ENCODE measurements around the gene PDLIM4. TPM values are rescaled to one million over a fixed set of nuclear protein-coding genes. Genes with fewer than 3 reads are reported as not detected.

The PDLIM4 gene
- polyA plus RNA-seq, 1 experiment, result 31.0 TPM

DNA sequence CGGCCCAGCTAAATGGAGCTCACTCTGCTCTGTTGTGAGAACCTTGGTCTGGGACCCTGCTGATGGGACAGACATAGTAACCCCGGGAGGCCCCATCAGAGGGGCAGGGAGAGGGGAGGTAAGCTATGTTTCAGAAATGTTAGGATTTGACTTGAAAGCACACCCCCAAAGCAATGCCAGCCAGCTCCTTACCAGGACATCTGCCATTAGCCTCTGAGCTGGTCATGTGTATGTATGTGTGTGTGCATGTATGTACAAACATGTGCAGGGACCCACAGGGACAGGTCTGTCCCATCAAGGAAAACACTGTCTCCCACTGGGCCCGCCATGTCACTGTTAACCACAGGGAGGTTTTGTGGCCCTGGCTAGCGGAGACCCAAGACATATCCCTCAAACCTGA lies 51.2 kb downstream of the PDLIM4 start:
- ChIA-PET POLR2A (interaction anchor here (0.6 kb wide), 1 partner anchor 16 kb away, joined by 6 read pairs; no protein-coding TSS in a partner anchor), CTCF (interaction anchor here (0.5 to 3.2 kb wide), 3 partner anchors 12 to 511 kb away, joined by 3 to 8 read pairs (median 4); no protein-coding TSS in a partner anchor)
- no peaks in the 10 kb centered on the region for H3K27me3 ChIP-seq (ENCODE audit: control insufficient read depth, insufficient read depth, low read length)

GRCh38 chr5:132309679-132310078 lies 52.2 kb downstream of the PDLIM4 start:
- Histone ChIP-seq H3K27me3 (ENCODE audit: control insufficient read depth, insufficient read depth, low read length) (no peaks in the 10 kb centered on the region), H3K4me3 (ENCODE audit: low read depth, low read length) (no peak overlapping the region), H3K36me3 (ENCODE audit: control insufficient read depth, insufficient read depth, low read length) (peaks cover 2% of the 10 kb centered on the region; the same call in 1 of the 2 replicates)
- CTCF ChIA-PET, result interaction anchor here (1.0 to 3.2 kb wide), 4 partner anchors 10 to 73 kb away, joined by 4 to 8 read pairs (median 6); no protein-coding TSS in a partner anchor
- POLR2A ChIA-PET, result no interaction called here
- no peak for DNase-seq (ENCODE audit: low read depth)
- TF ChIP-seq CTCF (IDR thresholded peaks at IDR 0.05; ENCODE audit: insufficient read depth, low read depth, low read length), result no peak

More for the DNA sequence above, 51.2 kb downstream of the PDLIM4 start:
- DNase-seq (ENCODE audit: low read depth), result no peak
- no peaks in the 10 kb centered on the region; the same call in 1 of the 2 replicates for H3K36me3 ChIP-seq (ENCODE audit: control insufficient read depth, insufficient read depth, low read length)
- TF ChIP-seq CTCF (IDR thresholded peaks at IDR 0.05; ENCODE audit: insufficient read depth, low read depth, low read length), result no peak
- H3K4me3 ChIP-seq (ENCODE audit: low read depth, low read length), result no peak overlapping the region

GRCh38 chr5:132310141-132310834 lies 52.8 kb downstream of the PDLIM4 start:
- peaks cover 2% of the 10 kb centered on the region; the same call in 1 of the 2 replicates for H3K36me3 ChIP-seq (ENCODE audit: control insufficient read depth, insufficient read depth, low read length)
- no peaks in the 10 kb centered on the region for H3K27me3 ChIP-seq (ENCODE audit: control insufficient read depth, insufficient read depth, low read length)
- POLR2A ChIA-PET, result no interaction called here
- no peak overlapping the region for H3K4me3 ChIP-seq (ENCODE audit: low read depth, low read length)
- CTCF ChIA-PET, result interaction anchor here (1.0 to 3.2 kb wide), 4 partner anchors 10 to 73 kb away, joined by 4 to 8 read pairs (median 6); no protein-coding TSS in a partner anchor
- no peak for TF ChIP-seq CTCF (IDR thresholded peaks at IDR 0.05; ENCODE audit: insufficient read depth, low read depth, low read length)
- DNase-seq (ENCODE audit: low read depth), result no peak

DNA sequence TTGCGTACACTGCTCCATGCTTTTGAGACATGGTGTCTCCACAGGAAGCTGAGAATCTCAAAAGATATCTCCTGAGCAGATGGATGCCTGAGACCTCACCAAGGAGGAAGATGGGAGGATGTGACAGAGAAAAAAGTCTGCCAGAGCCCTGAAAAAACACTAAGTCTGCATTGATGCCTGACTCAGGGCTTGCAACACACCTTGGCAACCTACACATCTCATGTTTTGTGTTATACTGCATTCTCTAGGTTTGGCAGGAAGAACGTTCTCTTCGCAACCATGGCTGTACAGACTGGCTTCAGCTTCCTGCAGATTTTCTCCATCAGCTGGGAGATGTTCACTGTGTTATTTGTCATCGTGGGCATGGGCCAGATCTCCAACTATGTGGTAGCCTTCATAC lies 55.9 kb downstream of the PDLIM4 start:
- no peak for TF ChIP-seq CTCF (IDR thresholded peaks at IDR 0.05; ENCODE audit: insufficient read depth, low read depth, low read length)
- H3K27me3 ChIP-seq (ENCODE audit: control insufficient read depth, insufficient read depth, low read length), result no peaks in the 10 kb centered on the region
- no peak for DNase-seq (ENCODE audit: low read depth)
- no peak overlapping the region for H3K4me3 ChIP-seq (ENCODE audit: low read depth, low read length)
- CTCF ChIA-PET, result interaction anchor here (0.9 to 1.3 kb wide), 2 partner anchors 41 to 75 kb away, joined by 3 to 4 read pairs; no protein-coding TSS in a partner anchor
- peaks cover 2% of the 10 kb centered on the region for H3K36me3 ChIP-seq (ENCODE audit: control insufficient read depth, insufficient read depth, low read length)
- POLR2A ChIA-PET, result no interaction called here

- TF ChIP-seq CTCF (IDR thresholded peaks at IDR 0.05; ENCODE audit: insufficient read depth, low read depth, low read length), result no peak
- no peaks in the 10 kb centered on the region for H3K27me3 ChIP-seq (ENCODE audit: control insufficient read depth, insufficient read depth, low read length)
- POLR2A ChIA-PET, result no interaction called here
- peaks cover 2% of the 10 kb centered on the region for H3K36me3 ChIP-seq (ENCODE audit: control insufficient read depth, insufficient read depth, low read length)
- CTCF ChIA-PET, result interaction anchor here (1.3 kb wide), 1 partner anchor 76 kb away, joined by 4 read pairs; no protein-coding TSS in a partner anchor
- no peak for DNase-seq (ENCODE audit: low read depth)
- no peak overlapping the region for H3K4me3 ChIP-seq (ENCODE audit: low read depth, low read length)
Observed at GRCh38 chr5:132313961-132314432, 56.5 kb downstream of the PDLIM4 start.
